NOMO-1 treated with DMSO at 0.1 percent for 48 hours (cell line): Measurements from ENCODE around the gene GPR17.

Source experiments
- DNase-seq: peaks from one replicate; lab custom pipeline; 2025; ENCODE audit not compliant: unreplicated experiment; lab: John Stamatoyannopoulos, UW

Gene GPR17

GRCh38 chr2:127629637-127630036, 16.3 kb upstream of the GPR17 start:
- DNase-seq, result no peak

- DNase-seq, result no peak
Observed at GRCh38 chr2:127630096-127630863, 15.7 kb upstream of the GPR17 start.

DNA sequence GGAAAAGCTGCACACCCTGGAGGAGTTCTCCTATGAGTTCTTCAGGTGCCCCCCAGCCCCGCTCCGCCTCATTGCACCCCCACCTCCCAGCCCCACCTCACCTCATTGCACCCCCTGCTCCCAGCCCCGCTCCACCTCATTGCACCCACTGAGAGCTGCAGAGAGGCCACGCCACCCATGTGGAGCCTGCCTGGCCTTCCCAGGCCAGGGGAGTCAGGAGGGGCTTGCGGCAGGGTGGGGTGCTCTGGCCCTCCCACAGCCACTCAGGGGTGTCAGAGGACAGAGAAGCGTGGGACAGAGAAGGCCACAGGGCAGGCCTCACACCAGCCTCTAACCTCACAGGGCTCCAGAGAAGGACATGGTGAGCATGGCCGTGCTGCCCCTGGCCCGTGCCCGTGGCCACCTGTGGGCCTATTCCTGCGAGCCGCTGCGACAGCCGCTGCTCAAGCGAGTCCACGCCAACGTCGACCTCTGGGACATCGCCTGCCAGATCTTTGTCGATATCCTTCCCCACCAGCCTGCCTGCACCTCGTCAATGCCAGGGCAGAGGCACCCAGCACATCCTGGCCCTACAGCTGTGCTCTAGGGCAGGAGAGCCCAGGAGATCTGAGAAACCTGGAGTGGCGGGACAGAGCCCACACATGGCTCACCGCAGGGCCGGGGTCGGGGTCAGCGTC, 15.0 kb upstream of the GPR17 start:
- no peak for DNase-seq

DNA sequence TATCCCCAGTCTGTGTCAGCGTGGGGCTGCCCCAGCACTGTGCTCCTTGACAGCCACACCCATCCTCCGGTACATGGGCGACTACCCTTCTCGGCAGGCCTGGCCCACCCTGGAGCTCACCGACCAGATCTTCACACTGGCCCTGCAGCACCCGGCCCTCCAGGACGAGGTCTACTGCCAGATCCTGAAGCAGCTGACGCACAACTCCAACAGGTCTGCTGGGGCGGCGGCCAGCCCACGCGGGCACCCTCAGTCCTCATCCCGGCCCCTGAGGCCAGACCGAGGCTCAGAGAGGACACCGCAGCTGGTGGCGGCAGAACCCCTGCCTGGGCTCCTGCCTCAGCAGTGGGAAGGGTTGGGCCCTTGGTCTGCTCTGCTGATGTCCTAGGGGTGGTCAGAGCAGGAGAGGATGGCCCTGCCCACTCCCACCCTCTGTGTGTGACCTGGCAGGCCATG, 14.4 kb upstream of the GPR17 start:
- DNase-seq, result no peak

DNA sequence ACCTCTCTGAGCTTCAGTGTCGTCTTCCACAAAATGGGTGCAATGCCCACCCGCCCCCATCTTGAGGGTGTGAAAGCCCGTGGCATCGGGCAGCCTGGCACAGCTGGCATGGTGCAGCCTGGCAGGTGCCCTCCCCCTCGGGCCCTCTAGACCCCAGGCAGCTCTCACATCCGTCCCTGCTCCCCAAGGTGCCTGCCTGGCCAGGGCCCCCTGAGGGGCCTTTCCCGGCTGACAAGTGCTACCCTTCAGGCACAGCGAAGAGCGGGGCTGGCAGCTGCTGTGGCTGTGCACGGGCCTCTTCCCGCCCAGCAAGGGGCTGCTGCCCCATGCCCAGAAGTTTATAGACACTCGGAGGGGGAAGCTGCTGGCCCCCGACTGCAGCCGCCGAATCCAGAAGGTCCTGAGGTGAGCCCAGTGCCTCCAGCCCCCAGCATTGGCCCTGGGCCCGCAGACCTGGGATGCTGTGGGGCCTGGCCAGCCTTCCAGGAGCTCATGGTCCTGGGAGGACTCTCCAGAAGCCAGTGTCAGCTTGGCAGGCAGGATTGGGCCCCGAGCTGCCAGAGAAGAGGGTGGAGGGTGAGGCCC, 13.9 kb upstream of the GPR17 start:
- DNase-seq, result no peak

GRCh38 chr2:127632592-127633489, 13.1 kb upstream of the GPR17 start:
- DNase-seq, result no peak

DNA sequence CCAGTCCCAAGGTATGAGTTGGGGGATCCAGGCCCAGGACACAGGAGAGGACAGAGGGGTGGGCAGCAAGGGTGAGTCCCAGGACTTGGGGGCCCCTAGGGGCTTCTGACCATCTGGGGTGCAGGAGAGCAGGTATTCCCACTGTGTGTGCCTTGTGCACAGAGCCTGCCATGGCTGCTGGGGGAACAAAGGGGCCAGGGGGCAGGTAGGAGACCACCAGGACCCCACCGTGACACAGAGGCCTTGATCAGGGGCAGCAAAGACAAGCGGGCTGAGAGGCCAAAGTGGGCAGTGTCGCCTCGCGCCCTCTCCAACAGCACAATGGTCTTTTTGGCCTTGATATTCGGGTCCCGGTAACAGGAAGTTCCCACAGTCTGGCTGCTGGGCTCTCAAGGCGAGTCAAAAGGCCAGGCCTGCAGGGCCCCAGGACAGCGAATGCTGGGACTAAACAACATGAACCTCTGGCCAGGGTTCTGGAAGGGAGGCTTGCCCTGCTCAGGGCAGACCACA, 12.3 kb upstream of the GPR17 start:
- DNase-seq, result no peak

GRCh38 chr2:127634066-127634617, 11.8 kb upstream of the GPR17 start:
- no peak for DNase-seq

DNA sequence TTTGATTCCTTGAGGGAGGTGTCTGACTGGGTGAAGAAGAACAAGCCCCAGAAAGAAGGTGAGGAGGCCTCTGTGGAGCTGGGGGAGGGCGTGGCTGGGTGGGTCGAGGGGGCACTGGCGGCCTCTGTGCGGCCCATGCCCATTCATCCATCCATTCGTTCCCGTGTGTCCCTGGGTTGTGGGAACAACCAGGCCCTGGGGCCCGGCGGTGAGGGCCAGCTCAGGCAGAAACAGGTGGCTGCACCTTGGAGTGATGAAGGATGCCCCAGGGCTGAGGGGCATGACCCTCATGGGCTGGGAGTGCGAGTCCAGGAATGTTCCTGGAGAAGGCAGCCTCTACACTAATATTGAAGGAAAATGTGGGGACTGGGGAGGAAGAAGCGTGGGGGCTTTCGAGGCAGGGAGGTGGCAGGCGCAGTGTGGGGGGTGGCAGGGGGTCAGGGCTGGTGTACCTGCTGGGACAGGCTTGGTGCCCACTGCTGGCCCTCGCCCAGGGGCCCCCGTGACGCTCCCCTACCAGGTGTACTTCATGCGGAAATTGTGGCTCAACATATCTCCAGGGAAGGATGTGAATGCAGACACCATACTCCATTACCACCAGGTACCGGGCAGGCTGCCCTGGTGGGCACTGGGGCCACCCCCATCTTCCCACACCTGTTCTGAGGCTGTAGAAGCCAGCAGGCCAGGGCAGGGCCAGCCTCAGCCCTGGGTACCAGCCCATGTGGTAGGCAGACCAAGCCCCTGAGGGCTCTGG, 11.2 kb upstream of the GPR17 start:
- DNase-seq, result no peak

GRCh38 chr2:127635380-127636237, 10.3 kb upstream of the GPR17 start:
- no peak for DNase-seq

DNA sequence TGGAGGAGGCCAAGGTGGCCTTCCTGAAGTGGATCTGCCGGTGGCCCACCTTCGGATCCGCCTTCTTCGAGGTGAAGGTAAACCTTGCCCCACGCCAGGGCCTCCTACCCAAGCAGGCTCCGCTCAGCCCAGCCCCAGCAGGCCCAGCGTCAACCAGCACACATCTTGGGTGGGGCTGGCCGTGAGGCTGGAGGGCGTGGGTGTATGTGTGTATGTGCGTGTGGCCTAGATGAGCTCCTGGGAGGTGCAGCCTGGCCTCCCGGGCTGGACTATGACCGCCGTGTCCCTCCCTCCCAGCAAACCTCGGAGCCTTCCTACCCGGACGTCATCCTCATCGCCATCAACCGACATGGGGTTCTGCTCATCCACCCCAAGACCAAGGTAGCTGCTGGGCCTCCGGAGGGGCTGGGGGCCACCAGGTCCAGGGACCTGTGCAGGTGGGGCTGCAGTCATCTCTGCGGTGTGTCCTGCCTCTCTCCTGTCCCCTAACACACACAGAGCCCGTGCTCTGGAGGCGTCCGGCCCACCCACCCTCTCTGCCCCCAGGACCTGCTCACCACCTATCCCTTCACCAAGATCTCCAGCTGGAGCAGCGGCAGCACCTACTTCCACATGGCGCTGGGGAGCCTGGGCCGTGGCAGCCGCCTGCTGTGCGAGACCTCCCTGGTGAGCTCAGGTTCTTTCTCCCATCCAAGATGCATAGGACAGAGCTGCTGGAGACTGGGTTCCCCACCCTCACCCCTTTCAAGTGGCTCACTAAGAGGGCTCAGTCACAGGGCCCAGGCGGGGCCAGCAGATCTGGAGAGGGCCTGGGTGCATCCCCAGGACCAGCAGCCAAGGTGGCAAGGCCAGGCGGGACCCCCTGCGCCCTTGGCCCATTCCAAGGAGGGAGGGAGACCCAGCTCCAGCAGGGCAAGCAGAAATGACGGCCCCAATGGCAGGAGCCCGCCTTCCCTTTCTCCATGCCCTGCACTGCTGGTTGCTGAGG, 9.4 kb upstream of the GPR17 start:
- no peak for DNase-seq

- DNase-seq, result no peak
Observed at GRCh38 chr2:127637236-127637630, 8.7 kb upstream of the GPR17 start.

GRCh38 chr2:127637725-127638252, 8.2 kb upstream of the GPR17 start:
- no peak for DNase-seq

DNA sequence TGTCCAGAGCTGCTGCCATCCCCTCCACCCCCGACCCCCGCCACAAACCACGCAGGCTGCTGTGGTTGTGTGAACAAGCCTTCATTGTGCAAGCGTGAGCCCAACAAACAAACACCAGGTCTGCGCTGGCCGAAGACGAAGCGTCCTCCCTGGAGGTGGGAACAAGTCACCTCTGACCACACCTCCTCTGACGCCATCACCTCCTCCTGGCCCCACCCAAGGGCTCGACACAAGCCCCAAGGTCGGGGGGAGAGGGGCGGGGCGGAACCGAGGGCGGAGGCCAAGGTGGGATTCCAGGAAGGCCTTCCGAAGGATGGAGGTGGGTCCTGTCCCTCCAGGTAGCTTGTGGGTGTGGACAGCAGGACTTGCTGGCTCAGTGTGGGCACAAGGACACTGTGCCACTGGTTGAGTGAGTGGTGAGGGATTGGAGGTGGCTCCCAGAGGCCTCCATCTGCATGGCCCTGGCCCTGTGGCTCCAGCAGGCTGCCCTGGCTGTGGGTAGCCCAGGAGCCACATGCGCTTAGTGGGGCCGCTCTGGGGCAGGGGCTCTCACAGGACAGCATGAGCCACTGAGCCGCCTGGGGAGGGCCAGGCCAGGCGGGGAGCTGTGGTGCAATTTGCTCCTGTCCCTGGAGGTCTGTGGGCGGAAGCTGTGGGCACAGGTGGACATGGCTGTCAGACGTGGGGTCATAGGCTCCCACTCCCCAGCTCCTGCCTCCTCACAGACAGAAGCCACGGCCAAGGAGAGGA, 7.4 kb upstream of the GPR17 start:
- DNase-seq, result no peak

GRCh38 chr2:127639111-127639474, 6.9 kb upstream of the GPR17 start:
- no peak for DNase-seq

DNA sequence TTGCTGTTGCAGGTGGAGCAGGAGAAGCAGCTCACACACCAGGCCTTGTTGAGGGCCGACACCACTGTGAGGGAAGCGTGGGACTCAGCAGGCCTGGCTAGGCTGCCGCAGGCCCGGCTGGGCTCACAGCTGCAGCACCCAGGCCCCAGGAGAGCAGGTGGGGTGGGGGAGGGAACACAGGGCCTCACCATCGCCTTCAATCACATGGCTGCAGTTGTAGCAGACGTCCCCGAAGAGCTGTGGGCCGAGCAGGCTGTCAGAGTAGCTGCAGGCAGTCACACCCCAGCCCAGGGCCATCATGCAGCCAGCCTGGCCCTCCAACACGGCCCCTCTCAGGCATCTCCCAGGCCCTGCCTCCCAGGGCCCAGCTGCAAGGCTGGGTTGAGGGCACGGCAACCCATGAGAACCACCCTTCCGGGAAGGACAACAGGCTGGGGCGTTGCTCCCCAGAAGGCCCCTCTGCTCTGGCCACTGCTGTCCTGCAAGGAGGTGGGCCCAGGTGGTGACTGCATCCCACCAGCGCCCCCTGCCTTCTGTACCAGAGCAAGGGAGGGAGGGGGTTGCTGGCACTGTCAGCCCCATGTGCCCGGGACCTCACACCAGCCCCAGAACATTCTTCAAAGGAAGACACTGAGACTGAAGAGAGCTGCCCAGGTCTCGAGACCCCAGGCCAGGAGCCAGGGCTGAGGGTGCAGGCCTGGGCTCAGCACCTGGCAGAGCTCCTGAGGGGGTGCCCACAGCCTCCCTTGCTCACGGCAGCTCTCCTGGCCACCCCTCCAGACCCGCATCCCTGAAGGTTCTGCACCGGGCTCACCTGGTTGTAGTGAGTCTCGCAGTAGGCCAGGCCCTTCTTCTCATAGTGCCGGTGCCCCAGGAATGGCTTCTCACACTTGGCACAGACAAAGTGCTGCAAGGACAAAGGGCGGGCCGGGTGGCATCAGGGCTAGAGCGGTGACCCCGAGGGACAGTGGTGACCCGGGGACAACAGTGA, 5.6 kb upstream of the GPR17 start:
- no peak for DNase-seq
